ENCODE data around the gene FAM3C.
A peak's percentile ranks its signal among the peaks of the same experiment; 100 is the strongest.

FAM3C gene

GRCh38 chr7:121410829-121411596 is 14.9 kb upstream of the FAM3C start:
- no peak for DNase-seq (ENCODE audit: low spot score)

GRCh38 chr7:121406944-121407343 is 10.8 kb upstream of the FAM3C start:
- DNase-seq (ENCODE audit: low spot score), result no peak

- no peak for DNase-seq (ENCODE audit: low spot score)
These were observed 10.4 kb upstream of the FAM3C start for GRCh38 chr7:121406461-121406860.

GRCh38 chr7:121404348-121404747 is 8.2 kb upstream of the FAM3C start:
- DNase-seq (ENCODE audit: low spot score), result no peak

GRCh38 chr7:121402701-121403100 is 6.6 kb upstream of the FAM3C start:
- no peak for DNase-seq (ENCODE audit: low spot score)

GRCh38 chr7:121401896-121402295 is 5.8 kb upstream of the FAM3C start:
- DNase-seq (ENCODE audit: low spot score), result no peak

GRCh38 chr7:121398246-121398645 is 2.1 kb upstream of the FAM3C start:
- DNase-seq (ENCODE audit: low spot score), result no peak

- DNase-seq (ENCODE audit: low spot score), result no peak
These were observed 1.7 kb upstream of the FAM3C start for GRCh38 chr7:121397822-121398221.

GRCh38 chr7:121397361-121397760 is 1.3 kb upstream of the FAM3C start:
- no peak for DNase-seq (ENCODE audit: low spot score)

- DNase-seq (ENCODE audit: low spot score), result peak; percentile 66
These were observed 581 bp downstream of the FAM3C start for GRCh38 chr7:121395494-121395960.

- DNase-seq (ENCODE audit: low spot score), result no peak
These were observed 1.4 kb downstream of the FAM3C start for GRCh38 chr7:121394709-121395140.

- no peak for DNase-seq (ENCODE audit: low spot score)
These were observed 3.1 kb downstream of the FAM3C start for GRCh38 chr7:121393005-121393366.

GRCh38 chr7:121392277-121393004 is 3.7 kb downstream of the FAM3C start:
- DNase-seq (ENCODE audit: low spot score), result no peak

- DNase-seq (ENCODE audit: low spot score), result no peak
These were observed 4.4 kb downstream of the FAM3C start for GRCh38 chr7:121391686-121392085.

GRCh38 chr7:121390617-121391016 is 5.5 kb downstream of the FAM3C start:
- DNase-seq (ENCODE audit: low spot score), result no peak

GRCh38 chr7:121390109-121390508 is 6.0 kb downstream of the FAM3C start:
- DNase-seq (ENCODE audit: low spot score), result no peak

- DNase-seq (ENCODE audit: low spot score), result no peak
These were observed 7.2 kb downstream of the FAM3C start for GRCh38 chr7:121388950-121389349.

GRCh38 chr7:121385800-121386179 is 10.3 kb downstream of the FAM3C start:
- DNase-seq (ENCODE audit: low spot score), result no peak

GRCh38 chr7:121385056-121385799 is 10.9 kb downstream of the FAM3C start:
- DNase-seq (ENCODE audit: low spot score), result no peak

GRCh38 chr7:121384265-121384664 is 11.8 kb downstream of the FAM3C start:
- DNase-seq (ENCODE audit: low spot score), result no peak

GRCh38 chr7:121383235-121383910 is 12.7 kb downstream of the FAM3C start:
- DNase-seq (ENCODE audit: low spot score), result no peak

- no peak for DNase-seq (ENCODE audit: low spot score)
These were observed 13.6 kb downstream of the FAM3C start for GRCh38 chr7:121382473-121382872.

Data from iPS-NIHi11 (cell line).